Measurements from ENCODE around the gene UQCRHL.

GRCh38 chr1:15810073-15810472 lies 2.6 kb upstream of the UQCRHL start:
- TF ChIP-seq MXI1 (IDR thresholded peaks at IDR 0.05; ENCODE audit: borderline replicate concordance, low read depth, low read length) (no peak), CTCF (conservative IDR thresholded peaks at IDR 0.05; ENCODE audit: low read depth, low read length) (no peak), BHLHE40 (IDR thresholded peaks at IDR 0.05; ENCODE audit: low read depth, low read length) (no peak), POLR2A (IDR thresholded peaks at IDR 0.05; ENCODE audit: low read depth, low read length) (no peak), ELK1 (IDR thresholded peaks at IDR 0.05; ENCODE audit: borderline replicate concordance, low read depth, low read length) (no peak), USF2 (IDR thresholded peaks at IDR 0.05; ENCODE audit: low read depth, low read length) (no peak), SMC3 (IDR thresholded peaks at IDR 0.05; ENCODE audit: low read depth, low read length) (no peak), RFX5 (IDR thresholded peaks at IDR 0.05; ENCODE audit: low read depth, low read length) (no peak), CHD1 (IDR thresholded peaks at IDR 0.05; ENCODE audit: low read depth, low read length) (no peak), RAD21 (IDR thresholded peaks at IDR 0.05; ENCODE audit: low read length) (no peak), MAZ (IDR thresholded peaks at IDR 0.05; ENCODE audit: borderline replicate concordance, low read depth, low read length) (no peak), NFE2L2 (IDR thresholded peaks at IDR 0.05; ENCODE audit: low read depth, low read length) (no peak), CEBPB (IDR thresholded peaks at IDR 0.05; ENCODE audit: low read depth, low read length) (no peak), RCOR1 (IDR thresholded peaks at IDR 0.05; ENCODE audit: insufficient replicate concordance, low read length) (no peak)

All from IMR-90 (cell line).